GM20000 (cell line): Measurements from ENCODE around the gene PRG3.

ENCODE experiments used
- DNase-seq: peaks from one replicate; pipeline ENCODE4 v3.0.0; 2012; ENCODE audit warnings: low spot score
- TF ChIP-seq, protein P1 (sequence below): IDR thresholded peaks from 2 replicates; pipeline ENCODE4 v1.5.1; 2012; ENCODE audit warnings: mild to moderate bottlenecking, control low read depth; ENCODE audit errors: extremely low read depth, missing control alignments

The PRG3 gene

DNA sequence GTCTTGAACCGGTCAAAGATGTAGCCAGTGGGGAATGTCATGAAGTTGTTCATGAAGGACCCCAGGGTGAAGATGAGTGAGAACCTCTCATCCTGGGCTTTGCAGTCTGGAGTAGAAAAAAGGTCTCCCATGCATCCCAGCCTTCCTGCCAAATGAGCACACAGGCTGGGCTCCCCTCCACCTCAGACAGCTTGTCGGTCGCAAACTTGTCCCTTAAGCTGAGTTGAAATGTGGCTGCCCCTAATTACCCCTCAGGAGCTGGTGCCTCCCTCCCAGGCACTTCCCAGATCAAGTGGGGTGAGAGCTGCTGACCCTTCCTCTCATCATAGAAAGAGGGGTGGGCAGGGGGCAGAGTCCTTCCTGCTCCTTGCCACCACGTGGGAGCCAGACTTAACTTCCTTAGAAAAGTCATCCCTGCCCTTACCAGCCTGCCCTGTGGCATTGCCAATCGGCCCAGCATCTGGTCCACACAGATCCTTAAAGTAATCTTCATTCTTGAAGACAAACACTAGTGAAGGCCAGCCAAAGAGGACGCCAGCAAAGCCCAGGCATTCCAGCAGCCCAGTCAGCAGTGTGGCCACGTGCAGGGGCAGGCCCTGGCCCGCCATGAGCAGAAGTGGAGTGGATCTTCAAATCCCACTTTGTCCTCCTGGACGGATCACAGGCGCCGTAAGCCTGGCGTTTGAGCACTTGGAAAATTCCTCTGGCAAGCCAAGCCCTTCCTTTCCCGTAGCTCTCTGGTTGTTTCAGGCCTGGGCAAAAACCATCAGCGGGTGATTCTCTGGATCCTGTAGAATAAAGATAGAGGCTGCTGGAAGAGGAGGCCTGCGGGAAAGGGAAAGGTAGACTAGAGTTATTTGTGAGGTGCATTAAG lies 44.9 kb upstream of the PRG3 start:
- DNase-seq, result no peak
- TF ChIP-seq, protein P1, sequence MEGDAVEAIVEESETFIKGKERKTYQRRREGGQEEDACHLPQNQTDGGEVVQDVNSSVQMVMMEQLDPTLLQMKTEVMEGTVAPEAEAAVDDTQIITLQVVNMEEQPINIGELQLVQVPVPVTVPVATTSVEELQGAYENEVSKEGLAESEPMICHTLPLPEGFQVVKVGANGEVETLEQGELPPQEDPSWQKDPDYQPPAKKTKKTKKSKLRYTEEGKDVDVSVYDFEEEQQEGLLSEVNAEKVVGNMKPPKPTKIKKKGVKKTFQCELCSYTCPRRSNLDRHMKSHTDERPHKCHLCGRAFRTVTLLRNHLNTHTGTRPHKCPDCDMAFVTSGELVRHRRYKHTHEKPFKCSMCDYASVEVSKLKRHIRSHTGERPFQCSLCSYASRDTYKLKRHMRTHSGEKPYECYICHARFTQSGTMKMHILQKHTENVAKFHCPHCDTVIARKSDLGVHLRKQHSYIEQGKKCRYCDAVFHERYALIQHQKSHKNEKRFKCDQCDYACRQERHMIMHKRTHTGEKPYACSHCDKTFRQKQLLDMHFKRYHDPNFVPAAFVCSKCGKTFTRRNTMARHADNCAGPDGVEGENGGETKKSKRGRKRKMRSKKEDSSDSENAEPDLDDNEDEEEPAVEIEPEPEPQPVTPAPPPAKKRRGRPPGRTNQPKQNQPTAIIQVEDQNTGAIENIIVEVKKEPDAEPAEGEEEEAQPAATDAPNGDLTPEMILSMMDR, result no peak

DNA sequence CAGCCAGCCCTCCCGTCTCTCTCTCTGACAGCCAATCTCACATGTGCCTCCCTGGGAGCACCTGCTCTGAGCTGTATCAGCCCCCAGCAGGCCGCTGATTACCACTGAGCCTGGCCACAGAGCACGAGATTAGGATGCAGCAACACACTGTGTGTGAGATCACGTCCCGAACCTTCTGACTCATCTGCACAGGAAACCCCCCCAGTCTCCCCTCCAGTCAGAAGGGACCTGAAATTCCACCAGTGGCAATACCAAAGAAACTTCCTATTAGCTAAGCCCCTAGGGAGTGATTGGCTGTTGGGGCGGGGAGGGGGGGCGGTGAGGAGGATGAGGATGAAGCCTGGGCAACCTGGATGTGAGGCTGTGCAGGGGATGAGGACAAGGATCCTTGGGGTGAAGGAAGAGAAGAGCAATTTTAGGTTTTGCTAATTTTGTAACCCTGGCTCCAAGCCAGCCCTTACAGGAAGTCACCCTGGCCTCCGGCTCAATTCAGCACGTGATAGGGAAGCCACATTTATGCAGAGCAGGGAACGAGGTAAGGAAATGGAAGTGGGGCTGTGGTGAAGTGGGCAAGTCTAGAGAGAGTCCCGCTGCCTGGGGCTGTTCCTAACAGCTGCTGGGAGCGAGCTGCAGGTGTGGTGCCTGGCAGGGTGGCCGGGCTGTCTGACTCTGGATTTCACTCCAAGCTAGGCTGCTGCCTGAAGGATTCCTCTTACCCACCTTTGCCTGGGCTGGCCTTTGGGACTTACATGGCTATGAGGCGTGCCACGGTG lies 44.0 kb upstream of the PRG3 start:
- DNase-seq, result peak; percentile 86
- TF ChIP-seq, protein P1, result no peak

DNA sequence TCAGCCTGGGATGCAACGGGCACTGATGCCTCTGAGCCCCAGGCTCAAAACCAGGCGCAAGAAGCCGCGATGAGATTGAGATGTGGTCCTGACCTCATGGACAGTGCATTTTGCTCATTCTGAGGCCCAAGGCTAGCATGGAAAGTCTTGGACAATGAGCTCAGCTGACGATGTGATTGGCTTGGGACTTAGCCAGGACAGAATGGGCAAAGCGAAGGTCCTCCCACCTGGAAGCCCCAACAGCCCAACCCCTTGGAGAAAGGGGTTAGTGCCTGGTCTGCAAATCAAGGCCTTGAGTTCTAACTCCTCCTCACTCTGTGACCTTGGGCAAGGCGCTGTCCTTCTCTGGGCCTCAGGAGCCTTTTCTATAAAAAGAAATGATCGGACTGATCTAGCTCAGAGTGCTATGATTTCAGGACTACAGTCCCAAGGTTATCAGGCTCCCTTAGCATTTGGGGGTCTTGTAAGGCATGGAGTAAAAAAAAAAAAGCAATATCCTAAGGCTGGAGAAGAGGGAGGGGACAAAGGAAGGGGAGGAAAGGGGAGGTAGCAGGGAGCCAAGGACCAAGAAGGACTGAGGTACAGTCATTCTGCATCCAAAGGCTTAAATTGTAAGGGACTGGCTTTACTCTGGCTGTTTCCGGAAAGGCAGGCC lies 43.3 kb upstream of the PRG3 start:
- DNase-seq, result no peak
- TF ChIP-seq, protein P1, result no peak

DNA sequence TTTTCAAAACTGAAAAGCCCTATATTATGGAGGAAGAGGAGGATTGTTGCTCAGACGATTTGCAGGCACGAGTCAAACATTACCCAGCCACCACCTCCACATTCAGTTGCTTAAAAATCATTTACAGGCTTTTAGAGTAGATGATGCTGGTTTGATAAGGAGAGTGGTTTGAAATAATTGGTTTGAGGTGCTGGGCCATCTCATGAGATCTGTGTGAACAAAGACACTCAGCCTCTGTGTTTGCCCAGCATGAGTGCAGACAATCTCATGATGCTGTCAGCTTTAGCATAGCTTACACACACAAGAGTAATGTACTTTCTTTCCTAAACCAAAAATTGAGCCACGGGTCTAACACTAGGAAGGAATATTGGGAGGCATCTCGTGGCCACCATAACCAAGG lies 41.7 kb upstream of the PRG3 start:
- TF ChIP-seq, protein P1, result no peak
- DNase-seq, result no peak

DNA sequence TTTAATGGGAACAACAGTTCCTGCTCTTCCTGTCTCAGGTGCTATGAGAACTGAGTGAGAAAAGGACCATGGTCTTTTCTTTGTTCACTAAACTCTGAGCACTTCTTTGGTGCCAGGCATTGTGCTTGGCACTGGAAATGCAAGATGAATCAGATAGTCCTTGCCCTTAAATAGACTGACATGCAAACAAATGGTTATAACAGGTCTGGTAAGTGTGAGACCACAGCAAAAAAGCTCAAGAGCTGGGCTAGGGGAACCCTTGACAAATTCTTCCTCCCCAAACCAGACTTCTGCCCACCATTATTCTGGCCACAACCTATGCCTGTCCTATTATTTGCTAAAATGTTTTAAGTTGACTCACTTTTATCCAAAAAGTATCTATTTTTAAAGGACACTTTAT lies 40.9 kb upstream of the PRG3 start:
- TF ChIP-seq, protein P1, result no peak
- no peak for DNase-seq

DNA sequence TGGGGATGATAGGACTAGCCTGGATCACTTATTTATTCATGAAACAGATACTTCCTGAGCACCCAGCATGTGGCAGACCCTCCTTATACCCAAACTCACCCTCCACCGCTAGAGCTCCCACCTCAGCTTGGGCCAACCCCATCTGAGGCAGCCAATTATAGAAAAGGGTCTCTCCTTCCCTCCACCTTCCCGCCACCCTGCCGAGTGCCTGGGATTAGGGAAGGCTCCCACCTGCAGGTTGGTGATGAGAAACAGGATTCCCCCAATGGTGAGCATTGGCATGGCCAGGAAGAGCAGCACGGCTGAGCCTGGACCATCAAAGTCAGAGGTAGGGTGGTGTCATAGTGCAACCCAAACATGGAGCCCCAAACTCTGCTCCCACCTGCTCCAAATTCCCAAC lies 40.1 kb upstream of the PRG3 start:
- TF ChIP-seq, protein P1, result no peak

DNA sequence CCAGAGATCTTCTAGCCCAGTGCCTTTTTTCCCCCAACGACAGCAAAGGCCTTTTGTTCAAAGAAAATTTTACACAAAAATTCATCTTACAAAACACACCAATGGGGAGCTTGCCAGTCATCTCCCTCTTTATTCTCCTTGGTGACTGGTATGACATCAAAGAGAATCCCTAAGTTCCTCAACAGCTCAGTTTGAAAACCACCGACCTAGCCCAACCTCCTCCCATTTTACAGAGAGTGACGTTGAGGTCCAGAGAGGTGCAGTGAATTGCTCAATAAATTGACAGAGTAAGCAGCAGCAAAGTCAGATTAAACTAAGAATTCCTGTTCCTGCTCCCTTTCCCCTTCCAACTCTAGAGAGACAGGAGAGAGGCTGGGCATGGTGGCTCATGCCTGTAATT lies 38.2 kb upstream of the PRG3 start:
- TF ChIP-seq, protein P1, result no peak
- DNase-seq, result no peak

More for the DNA sequence above, 40.1 kb upstream of the PRG3 start:
- no peak for DNase-seq
